ENCODE data around the gene INSYN2B. TPM values are rescaled to one million over a fixed set of nuclear protein-coding genes. Genes with fewer than 3 reads are reported as not detected.

Gene INSYN2B
- total and polyA plus RNA-seq, 2 of the 4 experiments (the other 2 are of a cell fraction): 9.1 to 33.5 TPM

GRCh38 chr5:169970339-169970738 is 10.0 kb downstream of the INSYN2B start (continued):
- TF ChIP-seq SMC3 (IDR thresholded peaks at IDR 0.05; ENCODE audit: low read depth, low read length): no peak
- no peak for TF ChIP-seq CHD1 (IDR thresholded peaks at IDR 0.05; ENCODE audit: low read depth, low read length)
- no peak for TF ChIP-seq ELK1 (IDR thresholded peaks at IDR 0.05; ENCODE audit: borderline replicate concordance, low read depth, low read length)
- no peak for TF ChIP-seq FOS (IDR thresholded peaks at IDR 0.05; ENCODE audit: low read depth, low read length)
- no peak for TF ChIP-seq RAD21 (IDR thresholded peaks at IDR 0.05; ENCODE audit: low read length)

GRCh38 chr5:169964246-169964645 is 16.0 kb downstream of the INSYN2B start:
- TF ChIP-seq USF2 (IDR thresholded peaks at IDR 0.05; ENCODE audit: low read depth, low read length) (no peak), MAFK (IDR thresholded peaks at IDR 0.05; ENCODE audit: low read depth, low read length) (no peak), CEBPB (IDR thresholded peaks at IDR 0.05; ENCODE audit: low read depth, low read length) (no peak), RCOR1 (IDR thresholded peaks at IDR 0.05; ENCODE audit: insufficient replicate concordance, low read length) (no peak), CTCF (conservative IDR thresholded peaks at IDR 0.05; ENCODE audit: low read depth, low read length) (no peak), BHLHE40 (IDR thresholded peaks at IDR 0.05; ENCODE audit: low read depth, low read length) (no peak), POLR2A (IDR thresholded peaks at IDR 0.05; ENCODE audit: low read depth, low read length) (no peak), RAD21 (IDR thresholded peaks at IDR 0.05; ENCODE audit: low read length) (no peak), MXI1 (IDR thresholded peaks at IDR 0.05; ENCODE audit: borderline replicate concordance, low read depth, low read length) (no peak), CHD1 (IDR thresholded peaks at IDR 0.05; ENCODE audit: low read depth, low read length) (no peak), MAZ (IDR thresholded peaks at IDR 0.05; ENCODE audit: borderline replicate concordance, low read depth, low read length) (no peak), SMC3 (IDR thresholded peaks at IDR 0.05; ENCODE audit: low read depth, low read length) (no peak)

More at GRCh38 chr5:169964246-169964645, 16.0 kb downstream of the INSYN2B start:
- Histone ChIP-seq H3K79me1 (ENCODE audit: low read depth in 1 of 2, low read length in 2 of 2) (peaks cover 27 to 43% of the 10 kb centered on the region in 2 experiments), H4K8ac (ENCODE audit: low read depth in 2 of 2, low read length in 2 of 2) (no peak overlapping the region), H2BK120ac (ENCODE audit: low read depth, low read length) (no peak overlapping the region), H2BK15ac (ENCODE audit: low read depth, low read length) (no peak overlapping the region), H3K4me3 (ENCODE audit: insufficient read depth, low read depth, low read length) (no peak overlapping the region), H3K36me3 (ENCODE audit: control insufficient read depth, insufficient read depth, low read length) (no peaks in the 10 kb centered on the region), H2AK5ac (ENCODE audit: low read depth, low read length) (no peak overlapping the region), H3K4me2 (ENCODE audit: low read depth, low read length) (no peak overlapping the region), H4K91ac (ENCODE audit: insufficient read depth, low read depth, low read length) (no peak overlapping the region), H3K4ac (ENCODE audit: low read depth, low read length) (no peak overlapping the region), H2AFZ (replicated peaks; ENCODE audit: low read length, poor library complexity) (no peak overlapping the region), H4K5ac (ENCODE audit: low read depth, low read length) (no peak overlapping the region), H3K9me1 (ENCODE audit: insufficient read depth, low read length) (peaks cover 7% of the 10 kb centered on the region; the same call in 1 of the 2 replicates), H2BK5ac (ENCODE audit: low read depth, low read length, poor library complexity, severe bottlenecking) (no peak overlapping the region), H2BK20ac (ENCODE audit: low read depth, low read length) (no peak overlapping the region), H3K14ac (replicated peaks; ENCODE audit: low read depth, low read length) (no peak overlapping the region), H3K9me3 (ENCODE audit: control insufficient read depth, insufficient read depth, low read length) (no peaks in the 10 kb centered on the region), H3K4me1 (ENCODE audit: control insufficient read depth, insufficient read depth, low read length) (no peaks in the 10 kb centered on the region), H3K18ac (ENCODE audit: low read depth, low read length) (no peak overlapping the region), H4K20me1 (ENCODE audit: insufficient read depth, low read length) (no peaks in the 10 kb centered on the region), H3K27me3 (ENCODE audit: control insufficient read depth, insufficient read depth, low read length) (no peaks in the 10 kb centered on the region), H2AK9ac (replicated peaks; ENCODE audit: low read depth, low read length, poor library complexity) (no peak overlapping the region), H3K9ac (ENCODE audit: low read depth, low read length) (no peak overlapping the region), H3K56ac (ENCODE audit: extremely low read depth, insufficient read depth, low read length) (no peak overlapping the region), H3K23ac (ENCODE audit: low read depth, low read length) (no peak overlapping the region), H3K27ac (ENCODE audit: insufficient read depth, low read length) (no peak overlapping the region)
- in situ Hi-C loops (cut with MboI; ENCODE audit: low sequenced_read_pairs): no loop called here
- ChIA-PET CTCF (no interaction called here), POLR2A (ENCODE audit: unreplicated experiment) (no interaction called here)
- DNase-seq: no peak
- dilution Hi-C loops (cut with HindIII; ENCODE audit: low sequenced_read_pairs, unreplicated experiment): no loop called here
- WGBS, 2 experiments (ENCODE audit: extremely low coverage in 2 of 2, insufficient read length in 1 of 2): 75% methylated on average over 2 of the region's 5 CpGs; no CpG with 5 or more reads in 1 of the 2 experiments
- BruUV-seq (replicated peaks): no TSS peak
- intact Hi-C loops (cut with micrococcal nuclease): no loop called here
- no peak for ATAC-seq (ENCODE audit: low read depth)
